HG03108 (cell line): ENCODE results near the gene MASP1.

Experiments used
- ATAC-seq: cut with Tn5 transposase; IDR thresholded peaks from one replicate; pipeline ENCODE4 v1.9.1; 2021; ENCODE audit warnings: moderate library complexity; ENCODE audit not compliant: unreplicated experiment

The MASP1 gene

GRCh38 chr3:187191271-187191670 is 100.3 kb downstream of the MASP1 start:
- no peak for ATAC-seq

- ATAC-seq, result no peak
Observed at GRCh38 chr3:187188931-187189330, 102.6 kb downstream of the MASP1 start.

GRCh38 chr3:187186801-187187421 is 104.6 kb downstream of the MASP1 start:
- ATAC-seq, result no peak

- no peak for ATAC-seq
Observed at GRCh38 chr3:187186375-187186774, 105.2 kb downstream of the MASP1 start.

GRCh38 chr3:187185759-187186158 is 105.8 kb downstream of the MASP1 start:
- no peak for ATAC-seq
